Parathyroid adenoma (tissue), 2 donors: ENCODE results near the gene TNFRSF21.
A peak's percentile ranks its signal among the peaks of the same experiment; 100 is the strongest.
"Not testable (repeated sequence)": the region's sequence is repeated elsewhere in the genome, so short reads cannot be mapped to it uniquely, and the experiment has no call there.

ENCODE experiments used
- H2AFZ ChIP-seq: fragments of 300-600 bp; sonication (generic); one replicate; pipeline ENCODE4 v1.7.0; 2017; ENCODE audit warnings: antibody characterized with exemption, mild to moderate bottlenecking
- H3K27ac ChIP-seq: fragments of 300-600 bp; sonication (generic); one replicate; pipeline ENCODE4 v1.7.0; 2017
- H3K27me3 ChIP-seq: fragments of 300-600 bp; sonication (generic); one replicate; pipeline ENCODE4 v1.7.0; 2017; ENCODE audit warnings: low read length; ENCODE audit not compliant: control insufficient read depth, insufficient read depth
- H3K36me3 ChIP-seq: fragments of 300-600 bp; sonication (generic); one replicate; pipeline ENCODE4 v1.7.0; 2017; ENCODE audit warnings: low read length; ENCODE audit not compliant: control insufficient read depth, insufficient read depth
- H3K4me1 ChIP-seq: fragments of 300-600 bp; sonication (generic); one replicate; pipeline ENCODE4 v1.7.0; 2017; ENCODE audit warnings: control low read depth
- H3K4me2 ChIP-seq: fragments of 300-600 bp; sonication (generic); one replicate; pipeline ENCODE4 v1.7.0; 2017; ENCODE audit warnings: low read length
- H3K4me3 ChIP-seq: fragments of 300-600 bp; sonication (generic); one replicate; pipeline ENCODE4 v1.7.0; 2017; ENCODE audit warnings: low read depth, low read length
- H3K79me2 ChIP-seq: fragments of 300-600 bp; sonication (generic); one replicate; pipeline ENCODE4 v1.7.0; 2017; ENCODE audit warnings: control low read depth
- H3K9ac ChIP-seq: fragments of 300-600 bp; sonication (generic); one replicate; pipeline ENCODE4 v1.7.0; 2017; ENCODE audit warnings: mild to moderate bottlenecking
- H3K9me3 ChIP-seq: fragments of 300-600 bp; sonication (generic); one replicate; pipeline ENCODE4 v1.7.0; 2017; ENCODE audit warnings: low read length; ENCODE audit not compliant: control insufficient read depth
- CTCF ChIP-seq: fragments of 300-600 bp; sonication (generic); IDR thresholded peaks from one replicate; pipeline ENCODE4 v1.7.0; 2017; ENCODE audit warnings: antibody characterized with exemption, mild to moderate bottlenecking
- donor health status: primary hyperparathyroidism.

The TNFRSF21 gene

GRCh38 chr6:47318236-47318989 is 8.7 kb upstream of the TNFRSF21 start:
- peaks cover 21% of the 10 kb centered on the region for H3K4me1 ChIP-seq

GRCh38 chr6:47315181-47315580 is 5.5 kb upstream of the TNFRSF21 start:
- not testable (repeated sequence) for H3K36me3 ChIP-seq, H3K27me3 ChIP-seq, H3K9ac ChIP-seq, H3K27ac ChIP-seq, H3K4me2 ChIP-seq, H3K4me3 ChIP-seq, H3K79me2 ChIP-seq, H2AFZ ChIP-seq, H3K9me3 ChIP-seq
- peaks cover 21% of the 10 kb centered on the region for H3K4me1 ChIP-seq

More at GRCh38 chr6:47318236-47318989, 8.7 kb upstream of the TNFRSF21 start:
- Histone ChIP-seq H3K27ac (peak overlapping the region; percentile 55), H3K36me3 (no peaks in the 10 kb centered on the region), H3K27me3 (no peaks in the 10 kb centered on the region), H3K4me3 (peak overlapping the region; percentile 27), H3K79me2 (no peaks in the 10 kb centered on the region), H2AFZ (no peak overlapping the region), H3K9me3 (no peaks in the 10 kb centered on the region), H3K9ac (no peak overlapping the region), H3K4me2 (peak overlapping the region; percentile 45)
- TF ChIP-seq CTCF = no peak

GRCh38 chr6:47310131-47310480 is 401 bp upstream of the TNFRSF21 start:
- Histone ChIP-seq H3K27ac (peak overlapping the region; percentile 67), H3K9me3 (no peaks in the 10 kb centered on the region), H3K79me2 (peaks cover 5% of the 10 kb centered on the region), H3K4me1 (peaks cover 4% of the 10 kb centered on the region), H2AFZ (peak overlapping the region; percentile 81), H3K4me2 (peak overlapping the region; percentile 68), H3K9ac (no peak overlapping the region), H3K27me3 (no peaks in the 10 kb centered on the region), H3K36me3 (no peaks in the 10 kb centered on the region), H3K4me3 (peak overlapping the region; percentile 66)
- TF ChIP-seq CTCF = no peak

GRCh38 chr6:47308552-47309290 is 984 bp downstream of the TNFRSF21 start:
- H3K27ac ChIP-seq = peak overlapping the region; percentile 67
- peak overlapping the region; percentile 66 for H3K4me3 ChIP-seq
- H3K36me3 ChIP-seq = no peaks in the 10 kb centered on the region

More at GRCh38 chr6:47308552-47309290, 984 bp downstream of the TNFRSF21 start:
- Histone ChIP-seq H3K9me3 (no peaks in the 10 kb centered on the region), H3K9ac (no peak overlapping the region), H3K4me2 (peak overlapping the region; percentile 68), H3K27me3 (no peaks in the 10 kb centered on the region), H2AFZ (peak overlapping the region; percentile 81), H3K79me2 (peaks cover 7% of the 10 kb centered on the region), H3K4me1 (peaks cover 4% of the 10 kb centered on the region)
- TF ChIP-seq CTCF = no peak
